HepG2 (cell line): ENCODE results near the gene EPHA3. TPM values are rescaled to one million over a fixed set of nuclear protein-coding genes. Genes with fewer than 3 reads are reported as not detected.

ENCODE experiments used
- ATAC-seq: fragments of 200-7000 bp; cut with Tn5 transposase; 3 replicates; pipeline ENCODE4 v1.9.1; 2020; ENCODE audit warnings: mild to moderate bottlenecking, moderate library complexity
- BruUV-seq: library from RNA; stranded (reverse); fragments of 400-500 nt; replicated peaks from 2 replicates; lab custom pipeline; 2021; lab: Mats Ljungman, UMichigan
- CTCF ChIA-PET: fragments of 300-600 bp; formaldehyde crosslinking; extraction: SDS; loops from one replicate; lab custom pipeline; 2021; ENCODE audit warnings: low total read pairs, inconsistent platforms, low intra/inter-chr PET ratio; lab: Yijun Ruan, JAX
- POLR2A ChIA-PET: fragments of 350-600 bp; sonication (Branson Sonifier 250); formaldehyde crosslinking; loops from one replicate; lab custom pipeline; 2020; ENCODE audit warnings: antibody characterized with exemption, inconsistent platforms; lab: Yijun Ruan, JAX
- DNase-seq: peaks from one replicate; pipeline ENCODE4 v3.0.0-alpha.2; 2015; ENCODE audit warnings: low spot score
- FAIRE-seq: peaks from 3 replicates; lab custom pipeline; 2011; peaks lifted over from hg19 to GRCh38; lab: Jason Lieb, UNC
- H2AFZ ChIP-seq: one replicate; pipeline ENCODE4 v1.6.1; 2011; ENCODE audit warnings: low read length, inconsistent platforms
- H3K27ac ChIP-seq: fragments of 300-600 bp; 3 replicates; pipeline ENCODE4 v1.8.0; 2011; ENCODE audit warnings: mixed run types, mild to moderate bottlenecking, mixed read lengths, low read length, inconsistent platforms; ENCODE audit not compliant: insufficient read depth; ENCODE audit errors: extremely low read length
- H3K27me3 ChIP-seq, 2 experiments: fragments of 200-600 bp in 1 of 2; 2 replicates in 1 of 2; 3 replicates in 1 of 2; pipeline versions ENCODE4 v1.6.0 to v1.8.0; 2011; ENCODE audit warnings: low read length in 2 of 2, mild to moderate bottlenecking in 2 of 2, moderate library complexity in 2 of 2, inconsistent platforms in 1 of 2; ENCODE audit not compliant: insufficient read depth in 2 of 2, control insufficient read depth in 1 of 2
- H3K36me3 ChIP-seq, 2 experiments: fragments of 200-600 bp in 1 of 2; replicated peaks in 1 of 2; 2 replicates in 1 of 2; 3 replicates in 1 of 2; pipeline versions ENCODE4 v1.5.1 to v1.8.0; 2011; ENCODE audit warnings: low read length in 2 of 2, inconsistent platforms in 1 of 2; ENCODE audit not compliant: insufficient read depth in 2 of 2, control insufficient read depth in 1 of 2
- H3K4me1 ChIP-seq: 2 replicates; pipeline ENCODE4 v1.5.1; 2012; ENCODE audit warnings: low read length, inconsistent platforms; ENCODE audit not compliant: insufficient read depth
- H3K4me2 ChIP-seq: 2 replicates; pipeline ENCODE4 v1.6.0; 2011; ENCODE audit warnings: low read depth, low read length, inconsistent platforms
- H3K4me3 ChIP-seq, 3 experiments: fragments of 200-600 bp in 1 of 3; sonication (generic), shearing (Covaris generic) in 1 of 3; replicated peaks in 1 of 3; 2 replicates each; pipeline ENCODE4 v1.5.1; 2011 to 2016; ENCODE audit warnings: low read length in 3 of 3, inconsistent platforms in 2 of 3, low read depth in 2 of 3, mild to moderate bottlenecking in 2 of 3, control low read depth in 1 of 3, mixed read lengths in 1 of 3; ENCODE audit not compliant: insufficient read depth in 1 of 3
- H3K79me2 ChIP-seq: one replicate; pipeline ENCODE4 v1.6.1; 2011; ENCODE audit warnings: low read length, inconsistent platforms; ENCODE audit not compliant: insufficient read depth
- H3K9ac ChIP-seq: 2 replicates; pipeline ENCODE4 v1.6.0; 2011; ENCODE audit warnings: mild to moderate bottlenecking, low read depth, low read length, inconsistent platforms; ENCODE audit not compliant: insufficient read depth
- H3K9me3 ChIP-seq: 2 replicates; pipeline ENCODE4 v1.5.1; 2012; ENCODE audit warnings: mild to moderate bottlenecking, low read length
- H4K20me1 ChIP-seq: 2 replicates; pipeline ENCODE4 v1.6.0; 2011; ENCODE audit warnings: inconsistent platforms, mild to moderate bottlenecking, low read length, moderate library complexity; ENCODE audit not compliant: insufficient read depth
- ARID4A ChIP-seq: sonication (generic); formaldehyde crosslinking; IDR thresholded peaks from 2 replicates; pipeline ENCODE4 v1.5.0; 2020; ENCODE audit warnings: mild to moderate bottlenecking, missing genetic modification reagents, borderline replicate concordance
- CHD2 ChIP-seq: IDR thresholded peaks from 2 replicates; pipeline ENCODE4 v1.6.1; 2011; ENCODE audit warnings: low read depth, low read length, improper control_type of control experiment
- DBP ChIP-seq: sonication (generic); formaldehyde crosslinking; IDR thresholded peaks from 2 replicates; pipeline ENCODE4 v1.4.0; 2020; ENCODE audit warnings: missing genetic modification reagents; ENCODE audit errors: not compliant biosample characterization
- E2F2 ChIP-seq: sonication (generic); formaldehyde crosslinking; IDR thresholded peaks from 2 replicates; pipeline ENCODE4 v1.4.0; 2020; ENCODE audit warnings: missing genetic modification reagents, borderline replicate concordance
- EED ChIP-seq: sonication (generic); formaldehyde crosslinking; IDR thresholded peaks from 2 replicates; pipeline ENCODE4 v1.5.0; 2020; ENCODE audit warnings: mild to moderate bottlenecking, missing genetic modification reagents
- ETV5 ChIP-seq: IDR thresholded peaks from 2 replicates; pipeline ENCODE4 v1.6.1; 2018; ENCODE audit warnings: missing biosample characterization, missing genetic modification reagents, inconsistent platforms, borderline replicate concordance
- ISL2 ChIP-seq: sonication (generic); formaldehyde crosslinking; IDR thresholded peaks from 2 replicates; pipeline ENCODE4 v1.5.0; 2020; ENCODE audit warnings: missing genetic modification reagents
- NRL ChIP-seq: sonication (generic); formaldehyde crosslinking; IDR thresholded peaks from 2 replicates; pipeline ENCODE4 v1.5.0; 2020; ENCODE audit warnings: missing genetic modification reagents, mild to moderate bottlenecking, moderate library complexity, borderline replicate concordance
- RXRB ChIP-seq: IDR thresholded peaks from 2 replicates; pipeline ENCODE4 v1.6.1; 2016; ENCODE audit warnings: borderline replicate concordance, missing genetic modification reagents, missing compliant biosample characterization
- SNAPC2 ChIP-seq: sonication (generic); formaldehyde crosslinking; IDR thresholded peaks from 2 replicates; pipeline ENCODE4 v1.8.1; 2022; ENCODE audit warnings: mild to moderate bottlenecking, missing genetic modification reagents
- TFAP4 ChIP-seq: sonication (generic); IDR thresholded peaks from 2 replicates; pipeline ENCODE4 v1.6.1; 2016; ENCODE audit warnings: low read depth, borderline replicate concordance
- ZNF143 ChIP-seq: sonication (generic); formaldehyde crosslinking; IDR thresholded peaks from 2 replicates; pipeline ENCODE4 v1.4.0; 2020; ENCODE audit warnings: missing genetic modification reagents
- ZNF281 ChIP-seq: sonication (generic); formaldehyde crosslinking; IDR thresholded peaks from 2 replicates; pipeline ENCODE4 v1.4.0; 2020; ENCODE audit warnings: missing genetic modification reagents, borderline replicate concordance
- ZNF562 ChIP-seq: sonication (generic); formaldehyde crosslinking; IDR thresholded peaks from 2 replicates; pipeline ENCODE4 v1.8.0; 2022; ENCODE audit warnings: missing genetic modification reagents, borderline replicate concordance
- ZNF878 ChIP-seq: sonication (generic); formaldehyde crosslinking; IDR thresholded peaks from 2 replicates; pipeline ENCODE4 v1.8.1; 2023; ENCODE audit warnings: mild to moderate bottlenecking, missing genetic modification reagents, moderate library complexity
- in situ Hi-C: cut with HindIII; loops from 2 replicates; pipeline ENCODE4 v1.10.0; 2017; ENCODE audit warnings: low pct_unique_long_range_greater_than_20kb; ENCODE audit not compliant: extremely low pct_ligation_motif_present
- intact Hi-C: fragments of 100-400 bp; cut with micrococcal nuclease; formaldehyde crosslinking; loops from one replicate; pipeline ENCODE4 v1.10.0; 2022; ENCODE audit not compliant: unreplicated experiment
- polyA plus RNA-seq, 8 experiments: library from polyadenylated mRNA; depleted of rRNA in 3 of 8; stranded (reverse) in 7 of 8; unstranded in 1 of 8; fragments of >200 nt; fragmentation: Illumina TruSeq in 4 of 8; extraction: Trizol in 4 of 8; gene quantifications; 2 replicates each; pipeline versions ENCODE4 v1.2.1 to v1.2.3, GENCODE V29; 2011 to 2016; ENCODE audit warnings: low read depth in 4 of 8, missing spikeins in 1 of 8, mixed read lengths in 1 of 8; ENCODE audit not compliant: insufficient read depth in 1 of 8
- total RNA-seq, 5 experiments: library from RNA; depleted of rRNA; stranded (reverse); fragments of >200 nt; fragmentation: Illumina TruSeq; extraction: Trizol; gene quantifications; 2 replicates each; pipeline ENCODE4 v1.2.3, GENCODE V29; 2016; ENCODE audit warnings: low read depth in 1 of 5

EPHA3 gene
- total and polyA plus RNA-seq, 2 of the 13 experiments (the other 11 are each of a cell fraction or from before 2014, with no cell fraction given): 0.01 TPM; not detected in 1

- in situ Hi-C loops: no loop called here
- TF ChIP-seq ZNF562 (CRISPR knock-in tag): no peak
- TF ChIP-seq NRL (CRISPR knock-in tag): no peak
- TF ChIP-seq CHD2: no peak
- no peak for TF ChIP-seq RXRB
- no peak for TF ChIP-seq ETV5
- TF ChIP-seq ZNF878 (CRISPR knock-in tag): no peak
- TF ChIP-seq ARID4A: no peak
- no peak for TF ChIP-seq TFAP4
- TF ChIP-seq SNAPC2 (CRISPR knock-in tag): no peak
- no peak for TF ChIP-seq DBP
- no peak for TF ChIP-seq ZNF143 (CRISPR knock-in tag)
- TF ChIP-seq EED (CRISPR knock-in tag): no peak
- no peak for TF ChIP-seq ISL2 (CRISPR knock-in tag)
- no peak for TF ChIP-seq E2F2 (CRISPR knock-in tag)
- no peak for TF ChIP-seq ZNF281
These were observed 66.1 kb downstream of the EPHA3 start for GRCh38 chr3:89173546-89173945.

More at GRCh38 chr3:89173546-89173945, 66.1 kb downstream of the EPHA3 start:
- no peak overlapping the region for H2AFZ ChIP-seq
- DNase-seq: no peak
- no peak for ATAC-seq
- no peak overlapping the region for H3K4me2 ChIP-seq
- no TSS peak for BruUV-seq
- intact Hi-C loops: no loop called here
- no peaks in the 10 kb centered on the region; a peak in 1 of 5 replicates for H3K27me3 ChIP-seq
- H3K27ac ChIP-seq: no peak overlapping the region
- no peaks in the 10 kb centered on the region for H3K79me2 ChIP-seq
- ChIA-PET POLR2A (no interaction called here), CTCF (no interaction called here)
- FAIRE-seq: no peak
- no peaks in the 10 kb centered on the region for H3K4me1 ChIP-seq
- no peak overlapping the region for H3K4me3 ChIP-seq
- no peaks in the 10 kb centered on the region for H3K9me3 ChIP-seq
- no peak overlapping the region for H3K9ac ChIP-seq
- no peaks in the 10 kb centered on the region for H3K36me3 ChIP-seq
- H4K20me1 ChIP-seq: no peaks in the 10 kb centered on the region
